ENCODE data around the gene IL20RA.

The IL20RA gene, protein sequence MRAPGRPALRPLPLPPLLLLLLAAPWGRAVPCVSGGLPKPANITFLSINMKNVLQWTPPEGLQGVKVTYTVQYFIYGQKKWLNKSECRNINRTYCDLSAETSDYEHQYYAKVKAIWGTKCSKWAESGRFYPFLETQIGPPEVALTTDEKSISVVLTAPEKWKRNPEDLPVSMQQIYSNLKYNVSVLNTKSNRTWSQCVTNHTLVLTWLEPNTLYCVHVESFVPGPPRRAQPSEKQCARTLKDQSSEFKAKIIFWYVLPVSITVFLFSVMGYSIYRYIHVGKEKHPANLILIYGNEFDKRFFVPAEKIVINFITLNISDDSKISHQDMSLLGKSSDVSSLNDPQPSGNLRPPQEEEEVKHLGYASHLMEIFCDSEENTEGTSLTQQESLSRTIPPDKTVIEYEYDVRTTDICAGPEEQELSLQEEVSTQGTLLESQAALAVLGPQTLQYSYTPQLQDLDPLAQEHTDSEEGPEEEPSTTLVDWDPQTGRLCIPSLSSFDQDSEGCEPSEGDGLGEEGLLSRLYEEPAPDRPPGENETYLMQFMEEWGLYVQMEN

GRCh38 chr6:137044366-137045221, at the start of gene IL20RA:
Gene IL20RA (minus strand): TSS chr6:137044965. CDS start chr6:137044728, 237 bp downstream.
- TF ChIP-seq NFIC (IDR thresholded peaks at IDR 0.05) (peak; percentile 32; the same call in 1 of the 2 replicates), TAF1 (IDR thresholded peaks at IDR 0.05; ENCODE audit: low read depth) (peak; percentile 1; the same call in 1 of the 2 replicates), ZBTB7A (IDR thresholded peaks at IDR 0.05; ENCODE audit: low read depth) (0 out of 2 replicates have a peak, but pooled peaks have one; percentile 54)
- TF ChIP-seq, protein P1, sequence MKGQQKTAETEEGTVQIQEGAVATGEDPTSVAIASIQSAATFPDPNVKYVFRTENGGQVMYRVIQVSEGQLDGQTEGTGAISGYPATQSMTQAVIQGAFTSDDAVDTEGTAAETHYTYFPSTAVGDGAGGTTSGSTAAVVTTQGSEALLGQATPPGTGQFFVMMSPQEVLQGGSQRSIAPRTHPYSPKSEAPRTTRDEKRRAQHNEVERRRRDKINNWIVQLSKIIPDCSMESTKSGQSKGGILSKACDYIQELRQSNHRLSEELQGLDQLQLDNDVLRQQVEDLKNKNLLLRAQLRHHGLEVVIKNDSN (IDR thresholded peaks at IDR 0.05), result no peak

DNA sequence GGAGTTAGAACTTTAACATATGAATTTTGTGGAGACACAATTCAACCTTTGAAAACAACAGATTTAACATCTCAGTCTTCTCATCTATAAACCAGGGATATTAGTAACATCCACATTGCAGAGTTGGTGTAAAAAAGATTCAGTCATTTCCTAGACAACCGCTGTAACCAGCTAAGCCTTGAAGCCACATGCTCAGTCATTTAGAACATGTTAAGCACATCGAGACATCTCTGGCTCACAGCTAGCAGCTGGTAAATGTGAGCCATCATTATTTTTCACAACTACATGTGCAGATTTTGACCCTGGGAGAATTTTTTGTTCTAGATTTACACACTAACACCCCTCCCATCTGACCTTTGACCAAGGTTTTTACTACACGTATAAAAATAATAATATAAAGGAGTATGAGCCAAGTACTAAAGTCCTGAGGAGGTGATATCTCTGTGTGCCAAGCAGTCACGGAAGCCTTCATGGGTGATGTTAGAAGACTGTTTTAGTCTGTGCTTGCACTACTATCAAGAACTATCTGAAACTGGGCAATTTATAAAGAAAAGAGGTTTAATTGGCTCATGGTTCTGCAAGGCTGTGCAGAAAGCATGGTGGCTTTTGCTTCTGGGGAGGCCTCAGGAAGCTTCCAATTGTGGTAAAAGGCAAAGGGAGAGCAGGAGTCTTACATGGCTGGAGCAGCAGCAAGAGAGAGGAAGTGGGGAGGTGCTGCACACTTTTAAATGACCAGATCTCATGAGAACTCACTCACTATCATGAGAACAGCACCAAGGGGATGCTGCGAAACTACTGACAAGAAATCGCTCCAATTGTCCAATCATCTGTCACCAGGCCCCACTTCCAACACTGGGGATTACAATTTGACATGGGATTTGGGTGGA, 48.7 kb upstream of the IL20RA start:
- TF ChIP-seq TAF1 (IDR thresholded peaks at IDR 0.05; ENCODE audit: low read depth) (no peak), FOXM1 (IDR thresholded peaks at IDR 0.05; ENCODE audit: borderline replicate concordance, low read depth) (no peak), YY1 (IDR thresholded peaks at IDR 0.05; ENCODE audit: low read depth) (no peak), NFIC (IDR thresholded peaks at IDR 0.05) (no peak), CREB1 (IDR thresholded peaks at IDR 0.05; ENCODE audit: low read depth) (no peak), CEBPB (IDR thresholded peaks at IDR 0.05) (no peak), TEAD4 (IDR thresholded peaks at IDR 0.05) (no peak), RAD21 (IDR thresholded peaks at IDR 0.05; ENCODE audit: low read depth) (no peak), TCF12 (IDR thresholded peaks at IDR 0.05; ENCODE audit: low read depth) (no peak), ZBTB7A (IDR thresholded peaks at IDR 0.05; ENCODE audit: low read depth) (no peak)
- TF ChIP-seq, protein P1 (IDR thresholded peaks at IDR 0.05), result no peak
- TF ChIP-seq, protein P2, sequence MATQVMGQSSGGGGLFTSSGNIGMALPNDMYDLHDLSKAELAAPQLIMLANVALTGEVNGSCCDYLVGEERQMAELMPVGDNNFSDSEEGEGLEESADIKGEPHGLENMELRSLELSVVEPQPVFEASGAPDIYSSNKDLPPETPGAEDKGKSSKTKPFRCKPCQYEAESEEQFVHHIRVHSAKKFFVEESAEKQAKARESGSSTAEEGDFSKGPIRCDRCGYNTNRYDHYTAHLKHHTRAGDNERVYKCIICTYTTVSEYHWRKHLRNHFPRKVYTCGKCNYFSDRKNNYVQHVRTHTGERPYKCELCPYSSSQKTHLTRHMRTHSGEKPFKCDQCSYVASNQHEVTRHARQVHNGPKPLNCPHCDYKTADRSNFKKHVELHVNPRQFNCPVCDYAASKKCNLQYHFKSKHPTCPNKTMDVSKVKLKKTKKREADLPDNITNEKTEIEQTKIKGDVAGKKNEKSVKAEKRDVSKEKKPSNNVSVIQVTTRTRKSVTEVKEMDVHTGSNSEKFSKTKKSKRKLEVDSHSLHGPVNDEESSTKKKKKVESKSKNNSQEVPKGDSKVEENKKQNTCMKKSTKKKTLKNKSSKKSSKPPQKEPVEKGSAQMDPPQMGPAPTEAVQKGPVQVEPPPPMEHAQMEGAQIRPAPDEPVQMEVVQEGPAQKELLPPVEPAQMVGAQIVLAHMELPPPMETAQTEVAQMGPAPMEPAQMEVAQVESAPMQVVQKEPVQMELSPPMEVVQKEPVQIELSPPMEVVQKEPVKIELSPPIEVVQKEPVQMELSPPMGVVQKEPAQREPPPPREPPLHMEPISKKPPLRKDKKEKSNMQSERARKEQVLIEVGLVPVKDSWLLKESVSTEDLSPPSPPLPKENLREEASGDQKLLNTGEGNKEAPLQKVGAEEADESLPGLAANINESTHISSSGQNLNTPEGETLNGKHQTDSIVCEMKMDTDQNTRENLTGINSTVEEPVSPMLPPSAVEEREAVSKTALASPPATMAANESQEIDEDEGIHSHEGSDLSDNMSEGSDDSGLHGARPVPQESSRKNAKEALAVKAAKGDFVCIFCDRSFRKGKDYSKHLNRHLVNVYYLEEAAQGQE (IDR thresholded peaks at IDR 0.05; ENCODE audit: low read depth), result no peak
- TF ChIP-seq, protein P3, sequence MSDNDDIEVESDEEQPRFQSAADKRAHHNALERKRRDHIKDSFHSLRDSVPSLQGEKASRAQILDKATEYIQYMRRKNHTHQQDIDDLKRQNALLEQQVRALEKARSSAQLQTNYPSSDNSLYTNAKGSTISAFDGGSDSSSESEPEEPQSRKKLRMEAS (IDR thresholded peaks at IDR 0.05), result no peak

DNA sequence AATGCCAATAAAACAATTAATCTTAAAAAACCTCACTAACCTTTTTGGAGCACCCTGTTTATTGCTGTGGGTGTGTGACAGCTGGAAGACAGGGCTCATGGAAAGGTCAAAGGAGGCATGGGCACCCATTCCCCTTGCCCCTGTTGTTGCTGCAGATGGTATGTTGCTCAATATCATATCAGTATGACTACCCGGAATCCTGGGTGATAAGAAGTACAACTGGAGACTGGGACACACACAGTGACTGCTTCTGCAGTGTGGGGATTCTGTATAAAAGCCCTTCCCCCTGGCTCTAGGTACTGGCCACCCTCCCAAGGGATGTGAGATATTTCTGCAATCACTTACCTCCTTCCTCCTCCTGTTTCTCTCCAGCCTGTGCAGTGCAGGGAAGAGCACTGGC, 47.3 kb upstream of the IL20RA start:
- TF ChIP-seq TCF12 (IDR thresholded peaks at IDR 0.05; ENCODE audit: low read depth) (no peak), EGR1 (IDR thresholded peaks at IDR 0.05) (no peak), TAF1 (IDR thresholded peaks at IDR 0.05; ENCODE audit: low read depth) (no peak), RAD21 (IDR thresholded peaks at IDR 0.05; ENCODE audit: low read depth) (no peak), NFIC (IDR thresholded peaks at IDR 0.05) (no peak), ZBTB7A (IDR thresholded peaks at IDR 0.05; ENCODE audit: low read depth) (no peak), EP300 (IDR thresholded peaks at IDR 0.05; ENCODE audit: borderline replicate concordance) (no peak), TEAD4 (IDR thresholded peaks at IDR 0.05) (no peak), FOXM1 (IDR thresholded peaks at IDR 0.05; ENCODE audit: borderline replicate concordance, low read depth) (no peak), CEBPB (IDR thresholded peaks at IDR 0.05) (no peak), CREB1 (IDR thresholded peaks at IDR 0.05; ENCODE audit: low read depth) (no peak), YY1 (IDR thresholded peaks at IDR 0.05; ENCODE audit: low read depth) (no peak)
- TF ChIP-seq, protein P3 (IDR thresholded peaks at IDR 0.05), result no peak
- TF ChIP-seq, protein P2 (IDR thresholded peaks at IDR 0.05; ENCODE audit: low read depth), result no peak
- TF ChIP-seq, protein P1 (IDR thresholded peaks at IDR 0.05), result no peak

- no peak for TF ChIP-seq TEAD4 (IDR thresholded peaks at IDR 0.05)
- TF ChIP-seq, protein P3 (IDR thresholded peaks at IDR 0.05), result no peak
- TF ChIP-seq EP300 (IDR thresholded peaks at IDR 0.05; ENCODE audit: borderline replicate concordance), result no peak
- no peak for TF ChIP-seq NFIC (IDR thresholded peaks at IDR 0.05)
- no peak for TF ChIP-seq EGR1 (IDR thresholded peaks at IDR 0.05)
- TF ChIP-seq, protein P2 (IDR thresholded peaks at IDR 0.05; ENCODE audit: low read depth), result no peak
- no peak for TF ChIP-seq TCF12 (IDR thresholded peaks at IDR 0.05; ENCODE audit: low read depth)
- TF ChIP-seq, protein P1 (IDR thresholded peaks at IDR 0.05), result no peak
- TF ChIP-seq CREB1 (IDR thresholded peaks at IDR 0.05; ENCODE audit: low read depth), result no peak
- no peak for TF ChIP-seq FOXM1 (IDR thresholded peaks at IDR 0.05; ENCODE audit: borderline replicate concordance, low read depth)
- no peak for TF ChIP-seq TAF1 (IDR thresholded peaks at IDR 0.05; ENCODE audit: low read depth)
- TF ChIP-seq ZBTB7A (IDR thresholded peaks at IDR 0.05; ENCODE audit: low read depth), result no peak
- no peak for TF ChIP-seq CEBPB (IDR thresholded peaks at IDR 0.05)
- no peak for TF ChIP-seq YY1 (IDR thresholded peaks at IDR 0.05; ENCODE audit: low read depth)
- TF ChIP-seq RAD21 (IDR thresholded peaks at IDR 0.05; ENCODE audit: low read depth), result no peak
These were observed 44.5 kb upstream of the IL20RA start for GRCh38 chr6:137089305-137089704.

Measured in Ishikawa (cell line).